Stomach (tissue), 9 donors: ENCODE results near the gene ASB9. TPM values are rescaled to one million over a fixed set of nuclear protein-coding genes. Genes with fewer than 3 reads are reported as not detected.
A peak's percentile ranks its signal among the peaks of the same experiment; 100 is the strongest.

Experiments
- DNase-seq, 2 donors: peaks; one replicate each; pipeline versions ENCODE4 v3.0.0 to v3.0.0-alpha.2; 2013 to 2019
- H3K27ac ChIP-seq, 5 donors: fragments of 200-600 bp in 4 of 5; sonication (generic) in 4 of 5; one replicate each; pipeline ENCODE4 v1.5.1; 2013 to 2019; ENCODE audit warnings: mild to moderate bottlenecking in 1 of 5, moderate library complexity in 1 of 5
- H3K27me3 ChIP-seq, 3 donors: fragments of 200-600 bp; sonication (generic); one replicate each; pipeline ENCODE4 v1.5.1; 2017 to 2019; ENCODE audit warnings: mixed run types in 1 of 3
- H3K36me3 ChIP-seq, 4 donors: fragments of 200-600 bp; sonication (generic); 1 replicate in 3 of 4; 2 replicates in 1 of 4; pipeline ENCODE4 v1.5.1; 2016 to 2019
- H3K4me1 ChIP-seq, 4 donors: fragments of 200-600 bp; sonication (generic); one replicate each; pipeline ENCODE4 v1.5.1; 2016 to 2019
- H3K4me3 ChIP-seq, 4 donors: fragments of 200-600 bp; sonication (generic) in 3 of 4; one replicate each; pipeline ENCODE4 v1.5.1; 2016 to 2019; ENCODE audit warnings: mild to moderate bottlenecking in 1 of 4
- H3K9me3 ChIP-seq, 4 donors: fragments of 200-600 bp; sonication (generic); one replicate each; pipeline ENCODE4 v1.5.1; 2016 to 2019
- EP300 ChIP-seq: sonication (generic); formaldehyde crosslinking; IDR thresholded peaks from one replicate; pipeline ENCODE4 v1.6.1; 2017; ENCODE audit warnings: antibody characterized with exemption
- POLR2A ChIP-seq, 4 donors: fragments of 450-650 bp; IDR thresholded peaks; one replicate each; pipeline ENCODE4 v1.6.1; 2016; ENCODE audit warnings: antibody characterized with exemption in 4 of 4, control low read depth in 2 of 4, mild to moderate bottlenecking in 1 of 4, moderate library complexity in 1 of 4
- POLR2AphosphoS5 ChIP-seq, 3 donors: sonication (generic); formaldehyde crosslinking; IDR thresholded peaks; one replicate each; pipeline ENCODE4 v1.6.1; 2016; ENCODE audit warnings: antibody characterized with exemption in 3 of 3
- WGBS, 5 donors: extraction: QIAGEN DNeasy Blood & Tissue Kit in 3 of 5; methylation state at CpG; one replicate each; pipeline versions ENCODE4 v1.1.5 to v1.1.7; 2013 to 2018; 5-methylcytosine and 5-hydroxymethylcytosine counted together
- intact Hi-C: fragments of 100-400 bp; cut with DNase I; formaldehyde crosslinking; loops from one replicate; pipeline ENCODE4 v1.15.1; 2023; ENCODE audit warnings: low total_unique reads
- polyA plus RNA-seq, 3 donors: library from polyadenylated mRNA; stranded (reverse); fragments of 200-250 nt; gene quantifications; one replicate each; pipeline ENCODE4 v1.2.3, GENCODE V29; 2013
- total RNA-seq, 5 donors: library from RNA; depleted of rRNA; stranded (reverse); fragments of >200 nt; gene quantifications; one replicate each; pipeline versions ENCODE4 v1.1.0 to v1.2.3, GENCODE V29; 2014 to 2016
- TF ChIP-seq, protein P1 (sequence below), 7 experiments: fragments of 450-650 bp in 4 of 7; fragments of 200-600 bp in 3 of 7; sonication (generic) in 3 of 7; IDR thresholded peaks; one replicate each; pipeline ENCODE4 v1.5.1; 2016 to 2019; ENCODE audit warnings: antibody characterized with exemption in 7 of 7, control low read depth in 2 of 7, mild to moderate bottlenecking in 1 of 7
- donor health status: healthy with polysubstance abuse.
- donor health status: Bipolar disorder and iron deficiency.
- donor health status: healthy.

ASB9 gene
- total and polyA plus RNA-seq, 8 donors = 1.6 to 201 (median 4.8) TPM

DNA sequence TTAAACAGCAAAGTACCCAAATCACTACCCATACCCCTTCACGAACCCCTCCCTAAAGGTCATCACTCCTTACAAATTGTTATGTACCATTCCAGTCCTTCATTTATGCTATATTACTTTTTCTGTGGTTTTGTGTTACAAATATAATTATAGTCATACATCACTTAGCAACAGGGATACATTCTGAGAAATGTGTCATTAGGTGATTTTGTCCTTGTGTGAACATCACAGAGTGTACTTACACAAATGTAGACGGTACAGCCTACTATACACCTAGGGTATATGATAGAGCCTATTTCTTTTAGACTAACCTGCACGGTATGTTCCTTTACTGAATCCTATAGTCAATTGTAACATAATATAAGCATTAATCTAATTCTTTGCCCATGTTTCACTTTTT, 61.9 kb downstream of the ASB9 start:
- Histone ChIP-seq H3K27me3 (no peaks in the 10 kb centered on the region), H3K9me3 (no peaks in the 10 kb centered on the region), H3K27ac (no peak overlapping the region), H3K4me3 (no peak overlapping the region), H3K4me1 (no peaks in the 10 kb centered on the region), H3K36me3 (no peaks in the 10 kb centered on the region)
- no peak for DNase-seq
- WGBS, 5 donors = 81 to 93% (median 82%) methylated on average over 3 of the region's 3 CpGs
- TF ChIP-seq POLR2A (IDR thresholded peaks at IDR 0.05) (no peak), EP300 (no peak), POLR2AphosphoS5 (IDR thresholded peaks at IDR 0.05) (no peak)
- TF ChIP-seq, protein P1, sequence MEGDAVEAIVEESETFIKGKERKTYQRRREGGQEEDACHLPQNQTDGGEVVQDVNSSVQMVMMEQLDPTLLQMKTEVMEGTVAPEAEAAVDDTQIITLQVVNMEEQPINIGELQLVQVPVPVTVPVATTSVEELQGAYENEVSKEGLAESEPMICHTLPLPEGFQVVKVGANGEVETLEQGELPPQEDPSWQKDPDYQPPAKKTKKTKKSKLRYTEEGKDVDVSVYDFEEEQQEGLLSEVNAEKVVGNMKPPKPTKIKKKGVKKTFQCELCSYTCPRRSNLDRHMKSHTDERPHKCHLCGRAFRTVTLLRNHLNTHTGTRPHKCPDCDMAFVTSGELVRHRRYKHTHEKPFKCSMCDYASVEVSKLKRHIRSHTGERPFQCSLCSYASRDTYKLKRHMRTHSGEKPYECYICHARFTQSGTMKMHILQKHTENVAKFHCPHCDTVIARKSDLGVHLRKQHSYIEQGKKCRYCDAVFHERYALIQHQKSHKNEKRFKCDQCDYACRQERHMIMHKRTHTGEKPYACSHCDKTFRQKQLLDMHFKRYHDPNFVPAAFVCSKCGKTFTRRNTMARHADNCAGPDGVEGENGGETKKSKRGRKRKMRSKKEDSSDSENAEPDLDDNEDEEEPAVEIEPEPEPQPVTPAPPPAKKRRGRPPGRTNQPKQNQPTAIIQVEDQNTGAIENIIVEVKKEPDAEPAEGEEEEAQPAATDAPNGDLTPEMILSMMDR (IDR thresholded peaks at IDR 0.05) = no peak
- intact Hi-C loops = no loop called here

DNA sequence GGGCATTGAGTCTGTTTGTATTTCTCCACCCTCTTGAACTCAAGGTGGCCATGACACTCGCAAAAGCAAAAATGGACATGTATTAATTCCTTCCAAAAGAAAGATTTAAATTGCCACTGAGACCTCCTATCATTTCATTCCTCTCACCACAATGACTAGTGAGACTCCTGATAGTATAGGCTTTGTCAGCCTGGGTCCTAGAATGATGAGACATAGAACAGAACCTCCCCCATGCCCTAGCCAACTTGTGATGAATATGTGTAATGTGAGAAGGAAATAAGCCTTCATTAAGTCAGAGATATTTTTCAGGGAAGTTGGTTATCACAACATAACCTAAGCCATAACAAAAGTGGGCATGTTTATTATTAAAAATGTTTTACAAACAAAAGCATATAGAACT, 62.5 kb downstream of the ASB9 start:
- no peaks in the 10 kb centered on the region for H3K4me1 ChIP-seq
- H3K9me3 ChIP-seq = no peaks in the 10 kb centered on the region
- no peaks in the 10 kb centered on the region for H3K36me3 ChIP-seq
- no peak for DNase-seq
- H3K4me3 ChIP-seq = no peak overlapping the region
- intact Hi-C loops = no loop called here
- TF ChIP-seq, protein P1 (IDR thresholded peaks at IDR 0.05) = no peak
- TF ChIP-seq EP300 (no peak), POLR2A (IDR thresholded peaks at IDR 0.05) (no peak), POLR2AphosphoS5 (IDR thresholded peaks at IDR 0.05) (no peak)
- WGBS, 5 donors = 43 to 83% (median 70%) methylated on average over 1 of the region's 1 CpG
- no peak overlapping the region for H3K27ac ChIP-seq
- no peaks in the 10 kb centered on the region for H3K27me3 ChIP-seq

DNA sequence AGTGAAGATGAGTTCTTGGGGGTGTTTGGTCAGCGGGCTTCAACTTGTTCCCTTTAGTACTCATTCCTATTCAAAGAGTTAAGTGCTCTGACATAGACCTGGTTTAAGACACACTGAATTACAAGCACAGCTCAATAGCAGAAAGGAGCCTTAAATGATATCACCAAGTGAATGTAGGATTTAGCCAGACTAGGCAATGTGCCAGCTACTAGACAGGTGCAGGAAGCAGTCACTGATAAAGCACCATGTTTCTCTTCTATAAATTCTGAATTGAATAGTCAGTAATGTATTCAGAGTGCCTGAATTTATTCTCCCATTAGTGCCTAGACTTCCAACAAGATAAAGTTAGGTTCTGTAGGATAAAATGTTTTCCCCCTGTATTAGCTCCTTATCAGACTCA, 63.6 kb downstream of the ASB9 start:
- TF ChIP-seq, protein P1 (IDR thresholded peaks at IDR 0.05) = no peak
- TF ChIP-seq POLR2AphosphoS5 (IDR thresholded peaks at IDR 0.05) = no peak
- no peak for TF ChIP-seq POLR2A (IDR thresholded peaks at IDR 0.05)
- TF ChIP-seq EP300 = no peak
- Histone ChIP-seq H3K9me3 (no peaks in the 10 kb centered on the region), H3K36me3 (no peaks in the 10 kb centered on the region), H3K4me1 (no peaks in the 10 kb centered on the region), H3K27me3 (no peaks in the 10 kb centered on the region), H3K4me3 (no peak overlapping the region), H3K27ac (no peak overlapping the region)
- intact Hi-C loops = no loop called here
- WGBS, 5 donors = 50 to 88% (median 64%) methylated on average over 1 of the region's 1 CpG
- DNase-seq = peak in 1 of 2 donors; percentile 45

DNA sequence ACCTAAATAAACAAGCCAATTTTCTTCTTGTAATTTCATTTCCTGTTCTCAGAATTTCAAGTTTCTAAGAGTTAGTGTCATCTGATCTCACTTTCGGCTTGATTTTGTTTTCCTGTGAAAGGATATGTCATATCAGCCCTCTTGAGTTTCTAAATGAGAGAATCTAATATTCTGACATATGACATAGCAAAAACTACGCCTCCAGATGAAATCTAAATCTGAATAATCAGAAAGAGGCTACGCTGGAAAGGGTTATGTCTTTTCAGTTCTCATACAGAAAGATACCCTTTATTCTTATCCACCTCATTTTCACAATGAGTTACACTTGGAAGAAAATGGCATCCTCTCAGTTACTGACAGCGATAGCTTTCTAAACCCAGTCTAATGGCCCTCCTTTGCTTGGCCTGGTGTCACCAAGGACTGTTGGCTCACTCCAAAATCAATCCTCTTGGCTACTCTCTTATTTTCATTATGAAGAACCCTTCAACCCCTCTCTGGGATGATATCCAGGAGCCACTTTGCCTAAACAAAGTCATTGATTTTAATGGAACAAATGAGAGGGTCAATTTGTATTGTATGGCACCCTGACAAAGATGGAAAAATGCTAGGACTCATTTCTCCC, 65.6 kb downstream of the ASB9 start:
- Histone ChIP-seq H3K4me3 (no peak overlapping the region), H3K4me1 (no peaks in the 10 kb centered on the region), H3K9me3 (no peaks in the 10 kb centered on the region), H3K36me3 (no peaks in the 10 kb centered on the region), H3K27me3 (no peaks in the 10 kb centered on the region), H3K27ac (no peak overlapping the region)
- intact Hi-C loops = no loop called here
- 71 to 83% (median 78%) methylated on average over 4 of the region's 4 CpGs for WGBS, 5 donors
- no peak for DNase-seq
- no peak for TF ChIP-seq POLR2A (IDR thresholded peaks at IDR 0.05)
- TF ChIP-seq, protein P1 (IDR thresholded peaks at IDR 0.05) = no peak
- TF ChIP-seq EP300 = no peak
- no peak for TF ChIP-seq POLR2AphosphoS5 (IDR thresholded peaks at IDR 0.05)
